ENCODE data around the gene FAM83D. TPM values are rescaled to one million over a fixed set of nuclear protein-coding genes. Genes with fewer than 3 reads are reported as not detected.

Gene FAM83D
- polyA plus RNA-seq, 2 of the 4 experiments (the other 2 are of a cell fraction), result 57.1 to 58.3 TPM

GRCh38 chr20:38997622-38998021 lies 71.4 kb downstream of the FAM83D start (continued):
- TF ChIP-seq RNF2 (IDR thresholded peaks at IDR 0.05; ENCODE audit: borderline replicate concordance, low read depth) (no peak), KDM1A (IDR thresholded peaks at IDR 0.05; ENCODE audit: low read depth) (no peak), POLR2A (IDR thresholded peaks at IDR 0.05; ENCODE audit: low read length) (no peak), POLR2AphosphoS2 (conservative IDR thresholded peaks at IDR 0.05; ENCODE audit: low read length) (no peak)

DNA sequence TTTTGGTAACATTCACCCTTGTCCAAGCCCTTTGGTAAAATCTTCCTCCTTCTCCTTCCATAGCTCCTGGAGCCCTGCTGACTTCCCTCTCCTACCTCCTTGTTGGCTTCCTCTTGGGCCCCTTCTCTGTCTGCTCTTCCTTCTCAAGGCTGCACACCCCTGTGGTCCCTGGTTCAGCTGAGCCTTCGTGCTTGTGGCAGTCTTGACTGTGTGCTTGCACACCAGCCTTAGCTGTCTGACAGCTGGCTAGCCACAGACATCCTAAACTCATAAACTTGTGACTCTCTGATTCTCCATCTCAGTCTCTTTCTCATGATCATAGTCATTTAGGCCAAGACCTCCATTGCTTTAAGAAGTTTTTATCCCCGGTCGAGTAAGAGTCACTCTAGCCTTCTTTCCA lies 73.0 kb downstream of the FAM83D start:
- H3K27ac ChIP-seq, result no peak overlapping the region
- CTCF ChIA-PET, result interaction anchor here (0.6 to 1.6 kb wide), 3 partner anchors 10 to 350 kb away, joined by 3 to 7 read pairs (median 3); no protein-coding TSS in a partner anchor
- no peak for ATAC-seq
- no peak overlapping the region for H3K4me2 ChIP-seq
- TF ChIP-seq CHD4 (IDR thresholded peaks at IDR 0.05; ENCODE audit: borderline replicate concordance) (no peak), SMC3 (IDR thresholded peaks at IDR 0.05) (no peak), POLR2A (IDR thresholded peaks at IDR 0.05; ENCODE audit: low read length) (no peak), KDM1A (IDR thresholded peaks at IDR 0.05; ENCODE audit: low read depth) (no peak), RCOR1 (IDR thresholded peaks at IDR 0.05; ENCODE audit: low read depth, low read length) (no peak), JUN (IDR thresholded peaks at IDR 0.05) (no peak), ELK1 (IDR thresholded peaks at IDR 0.05; ENCODE audit: low read depth, low read length) (no peak), CHD2 (IDR thresholded peaks at IDR 0.05; ENCODE audit: low read length, partially characterized antibody) (no peak), BHLHE40 (IDR thresholded peaks at IDR 0.05; ENCODE audit: low read depth, low read length) (no peak), ZC3H11A (IDR thresholded peaks at IDR 0.05) (no peak), FOSB (CRISPR knock-in tag; IDR thresholded peaks at IDR 0.05) (no peak), ESRRA (IDR thresholded peaks at IDR 0.05; ENCODE audit: borderline replicate concordance, low read length) (no peak), MAZ (IDR thresholded peaks at IDR 0.05; ENCODE audit: borderline replicate concordance, low read depth, low read length) (no peak), CBX8 (IDR thresholded peaks at IDR 0.05) (no peak), MYC (IDR thresholded peaks at IDR 0.05; ENCODE audit: borderline replicate concordance, low read length) (no peak), HOXA7 (CRISPR knock-in tag; IDR thresholded peaks at IDR 0.05) (no peak), HMGXB4 (CRISPR knock-in tag; IDR thresholded peaks at IDR 0.05; ENCODE audit: borderline replicate concordance) (no peak)
- TF ChIP-seq, protein P1, sequence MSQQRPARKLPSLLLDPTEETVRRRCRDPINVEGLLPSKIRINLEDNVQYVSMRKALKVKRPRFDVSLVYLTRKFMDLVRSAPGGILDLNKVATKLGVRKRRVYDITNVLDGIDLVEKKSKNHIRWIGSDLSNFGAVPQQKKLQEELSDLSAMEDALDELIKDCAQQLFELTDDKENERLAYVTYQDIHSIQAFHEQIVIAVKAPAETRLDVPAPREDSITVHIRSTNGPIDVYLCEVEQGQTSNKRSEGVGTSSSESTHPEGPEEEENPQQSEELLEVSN (IDR thresholded peaks at IDR 0.05; ENCODE audit: borderline replicate concordance, low read depth), result no peak
- no peaks in the 10 kb centered on the region for H3K9me3 ChIP-seq
- 95% methylated on average over 3 of the region's 3 CpGs for WGBS (ENCODE audit: missing lambda C conversion rate)
- H3K4me3 ChIP-seq, result no peak overlapping the region
- POLR2A ChIA-PET, result no interaction called here
- FAIRE-seq, result no peak
- no peak for DNase-seq (ENCODE audit: low read depth in 1 of 2, low spot score in 1 of 2)
- no peaks in the 10 kb centered on the region for H3K4me1 ChIP-seq

GRCh38 chr20:38999965-39000910 lies 74.0 kb downstream of the FAM83D start:
- no peak overlapping the region for H3K4me3 ChIP-seq
- H3K27ac ChIP-seq, result no peak overlapping the region
- no peaks in the 10 kb centered on the region for H3K4me1 ChIP-seq
- FAIRE-seq (no peak), ATAC-seq (no peak), DNase-seq (ENCODE audit: low read depth in 1 of 2, low spot score in 1 of 2) (no peak)
- ChIA-PET CTCF (interaction anchor here (1.5 kb wide), 1 partner anchor 351 kb away, joined by 3 read pairs; no protein-coding TSS in a partner anchor), POLR2A (no interaction called here)
- H3K9me3 ChIP-seq, result no peaks in the 10 kb centered on the region
- no peak overlapping the region for H3K4me2 ChIP-seq
- TF ChIP-seq BCL3 (IDR thresholded peaks at IDR 0.05) (no peak), CBX8 (IDR thresholded peaks at IDR 0.05) (no peak), RNF2 (IDR thresholded peaks at IDR 0.05; ENCODE audit: borderline replicate concordance, low read depth) (no peak), FOSB (CRISPR knock-in tag; IDR thresholded peaks at IDR 0.05) (no peak), FOXS1 (CRISPR knock-in tag; IDR thresholded peaks at IDR 0.05) (no peak), HMGXB4 (CRISPR knock-in tag; IDR thresholded peaks at IDR 0.05; ENCODE audit: borderline replicate concordance) (no peak), ZNF302 (CRISPR knock-in tag; IDR thresholded peaks at IDR 0.05) (no peak), HOXB13 (CRISPR knock-in tag; IDR thresholded peaks at IDR 0.05; ENCODE audit: low read depth) (no peak), JUNB (IDR thresholded peaks at IDR 0.05) (no peak), JUN (IDR thresholded peaks at IDR 0.05) (no peak), CEBPB (IDR thresholded peaks at IDR 0.05) (no peak), HEYL (CRISPR knock-in tag; IDR thresholded peaks at IDR 0.05) (no peak)
- 89% methylated on average over 6 of the region's 6 CpGs for WGBS (ENCODE audit: missing lambda C conversion rate)
